Gastrocnemius medialis (tissue), 4 donors: ENCODE results near the gene USP36. TPM values are rescaled to one million over a fixed set of nuclear protein-coding genes. Genes with fewer than 3 reads are reported as not detected.

Experiments used
- ATAC-seq, 2 donors: fragments of 150-250 bp; one replicate each; pipeline ENCODE4 v1.9.1; 2016
- DNase-seq, 2 donors: peaks; one replicate each; pipeline ENCODE4 v3.0.0-alpha.2; 2019
- H3K27ac ChIP-seq, 4 donors: fragments of 200-600 bp; sonication (generic); 1 replicate in 1 of 4; 2 replicates in 3 of 4; pipeline ENCODE4 v1.5.1; 2016 to 2018; ENCODE audit warnings: mild to moderate bottlenecking in 2 of 4, moderate library complexity in 1 of 4
- H3K27me3 ChIP-seq, 3 donors: fragments of 200-600 bp; sonication (generic) in 2 of 3; 1 replicate in 1 of 3; 2 replicates in 2 of 3; pipeline versions ENCODE4 v1.5.1 to v1.6.0; 2016 to 2019; ENCODE audit warnings: mild to moderate bottlenecking in 1 of 3, moderate library complexity in 1 of 3
- H3K36me3 ChIP-seq, 2 donors: fragments of 200-600 bp; sonication (generic) in 1 of 2; one replicate each; pipeline ENCODE4 v1.5.1; 2017 to 2018
- H3K4me1 ChIP-seq, 2 donors: fragments of 200-600 bp; sonication (generic) in 1 of 2; one replicate each; pipeline ENCODE4 v1.5.1; 2016 to 2017; ENCODE audit warnings: mild to moderate bottlenecking in 2 of 2
- H3K4me3 ChIP-seq, 4 donors: fragments of 200-600 bp; sonication (generic) in 3 of 4; 1 replicate in 1 of 4; 2 replicates in 3 of 4; pipeline ENCODE4 v1.5.1; 2016 to 2019; ENCODE audit warnings: mild to moderate bottlenecking in 2 of 4
- H3K9me3 ChIP-seq, 3 donors: fragments of 200-600 bp; sonication (generic) in 2 of 3; 1 replicate in 1 of 3; 2 replicates in 2 of 3; pipeline ENCODE4 v1.5.1; 2016 to 2019
- CTCF ChIP-seq, 5 experiments: fragments of 450-650 bp in 3 of 5; fragments of 200-600 bp in 2 of 5; sonication (generic) in 2 of 5; IDR thresholded peaks in 4 of 5; conservative IDR thresholded peaks in 1 of 5; 1 replicate in 4 of 5; 2 replicates in 1 of 5; pipeline ENCODE4 v1.5.1; 2016 to 2019; ENCODE audit warnings: antibody characterized with exemption in 5 of 5, mild to moderate bottlenecking in 3 of 5, moderate library complexity in 3 of 5
- POLR2A ChIP-seq, 2 donors: fragments of 450-650 bp; IDR thresholded peaks; one replicate each; pipeline ENCODE4 v1.6.1; 2017; ENCODE audit warnings: antibody characterized with exemption in 2 of 2, mild to moderate bottlenecking in 2 of 2, moderate library complexity in 2 of 2
- in situ Hi-C, 4 donors: fragments of 200-750 bp; cut with MboI; loops; one replicate each; pipeline versions ENCODE4 v1.15.0 to v1.8.0; 2017; ENCODE audit warnings: low sequenced_read_pairs in 4 of 4
- intact Hi-C: fragments of 100-400 bp; cut with DNase I; formaldehyde crosslinking; loops from one replicate; pipeline ENCODE4 v1.15.1; 2023; ENCODE audit warnings: low total_unique reads
- total RNA-seq, 4 donors: library from RNA; depleted of rRNA; stranded (reverse); fragments of >200 nt; gene quantifications; one replicate each; pipeline versions ENCODE4 v1.1.0 to v1.2.3, GENCODE V29; 2016

Gene USP36
- total RNA-seq, 4 donors from 2014 or later = 15.2 to 21.1 (median 20.0) TPM

DNA sequence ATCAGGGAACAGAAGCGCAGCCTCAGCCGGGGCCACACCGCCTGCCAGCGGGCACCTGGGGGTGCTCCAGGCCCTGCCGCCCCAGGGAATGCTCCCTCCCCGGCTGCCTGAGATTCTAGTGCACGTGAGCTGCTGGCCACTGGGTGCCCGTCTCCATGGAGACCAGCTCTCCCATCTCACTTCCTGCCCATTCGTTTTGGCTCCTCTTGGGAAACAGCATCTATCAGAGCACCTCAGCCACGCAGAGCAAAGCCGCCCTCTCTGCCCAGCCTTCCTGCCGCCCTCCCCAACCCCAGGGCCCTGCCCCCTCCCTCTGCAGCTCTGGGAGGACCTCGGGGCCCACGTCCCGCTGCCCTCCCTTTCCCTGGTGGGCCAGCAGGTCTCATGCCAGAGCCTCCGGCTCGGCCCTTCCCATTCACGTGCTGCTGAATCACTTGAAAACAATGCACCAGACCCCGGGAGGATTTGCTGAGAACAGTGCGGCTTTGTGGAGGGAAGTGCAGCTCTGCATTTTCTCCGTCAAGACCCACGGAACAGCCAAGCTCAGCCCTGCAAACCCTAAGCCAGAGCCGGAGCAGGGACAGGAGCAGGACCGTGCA lies 43.0 kb upstream of the USP36 start:
- DNase-seq (peak; percentile 69 to 75), ATAC-seq (peak; percentile 61 to 67)
- Histone ChIP-seq H3K36me3 (no peaks in the 10 kb centered on the region), H3K27me3 (no peaks in the 10 kb centered on the region), H3K27ac (peak overlapping the region; percentile 77 to 85 (median 81)), H3K9me3 (no peaks in the 10 kb centered on the region), H3K4me1 (peaks cover 31 to 32% of the 10 kb centered on the region in 2 donors), H3K4me3 (peak overlapping the region; percentile 1 to 37 (median 26))
- intact Hi-C loops (loop anchor here (5.0 kb wide), 1 partner anchor 49 kb away; no protein-coding TSS in a partner anchor), in situ Hi-C loops (no loop called here)
- no peak for TF ChIP-seq CTCF (IDR thresholded peaks at IDR 0.05 in 4 of 5, conservative IDR thresholded peaks at IDR 0.05 in 1 of 5)
- peak; percentile 32 to 69 for TF ChIP-seq POLR2A (IDR thresholded peaks at IDR 0.05)

- H3K27ac ChIP-seq = peak overlapping the region; percentile 77 to 85 (median 81)
- intact Hi-C loops (loop anchor here (5.0 kb wide), 1 partner anchor 49 kb away; no protein-coding TSS in a partner anchor), in situ Hi-C loops (no loop called here)
- ATAC-seq (peak; percentile 43 to 59), DNase-seq (peak; percentile 50 to 82)
- H3K27me3 ChIP-seq = no peaks in the 10 kb centered on the region
- peaks cover 31 to 35% of the 10 kb centered on the region in 2 donors for H3K4me1 ChIP-seq
- H3K36me3 ChIP-seq = no peaks in the 10 kb centered on the region
- peak overlapping the region; percentile 1 to 37 (median 26) for H3K4me3 ChIP-seq
- TF ChIP-seq POLR2A (IDR thresholded peaks at IDR 0.05) = peak in 1 of 2 donors; percentile 10
- TF ChIP-seq CTCF (IDR thresholded peaks at IDR 0.05 in 4 of 5, conservative IDR thresholded peaks at IDR 0.05 in 1 of 5) = no peak
- no peaks in the 10 kb centered on the region for H3K9me3 ChIP-seq
Measured at GRCh38 chr17:78883089-78883532, 42.5 kb upstream of the USP36 start.

GRCh38 chr17:78882540-78883088 lies 42.0 kb upstream of the USP36 start:
- in situ Hi-C loops (no loop called here), intact Hi-C loops (loop anchor here (5.0 kb wide), 1 partner anchor 50 kb away; no protein-coding TSS in a partner anchor)
- Histone ChIP-seq H3K27ac (peak overlapping the region; percentile 77 to 85 (median 81)), H3K27me3 (no peaks in the 10 kb centered on the region), H3K4me1 (peaks cover 31 to 35% of the 10 kb centered on the region in 2 donors), H3K9me3 (no peaks in the 10 kb centered on the region), H3K36me3 (no peaks in the 10 kb centered on the region), H3K4me3 (peak overlapping the region in 3 of 4 donors; percentile 3 to 27 (median 26))
- ATAC-seq (no peak), DNase-seq (peak in 1 of 2 donors; percentile 28)
- TF ChIP-seq CTCF (IDR thresholded peaks at IDR 0.05 in 4 of 5, conservative IDR thresholded peaks at IDR 0.05 in 1 of 5) (no peak), POLR2A (IDR thresholded peaks at IDR 0.05) (no peak)

- no peaks in the 10 kb centered on the region for H3K9me3 ChIP-seq
- no peaks in the 10 kb centered on the region for H3K36me3 ChIP-seq
- ATAC-seq (peak; percentile 36 to 55), DNase-seq (peak; percentile 32 to 60)
- peak overlapping the region in 3 of 4 donors; percentile 6 to 24 (median 22) for H3K4me3 ChIP-seq
- intact Hi-C loops (loop anchor here (5.0 kb wide), 1 partner anchor 53 kb away; no protein-coding TSS in a partner anchor), in situ Hi-C loops (no loop called here)
- H3K27me3 ChIP-seq = no peaks in the 10 kb centered on the region
- TF ChIP-seq CTCF (IDR thresholded peaks at IDR 0.05 in 4 of 5, conservative IDR thresholded peaks at IDR 0.05 in 1 of 5) = no peak
- peak in 1 of 2 donors; percentile 59 for TF ChIP-seq POLR2A (IDR thresholded peaks at IDR 0.05)
- peak overlapping the region; percentile 76 to 85 (median 80) for H3K27ac ChIP-seq
- H3K4me1 ChIP-seq = peaks cover 40 to 48% of the 10 kb centered on the region in 2 donors
Measured at GRCh38 chr17:78879635-78880186, 39.1 kb upstream of the USP36 start.
